Hepatocyte (in vitro differentiated cells): ENCODE measurements around the gene SORCS2. TPM values are rescaled to one million over a fixed set of nuclear protein-coding genes. Genes with fewer than 3 reads are reported as not detected.

ENCODE experiments used
- DNase-seq: peaks from one replicate; pipeline ENCODE4 v3.0.0-alpha.2; 2016; ENCODE audit warnings: low spot score
- H2AFZ ChIP-seq: fragments of 200-600 bp; sonication (generic); 2 replicates; pipeline ENCODE4 v1.6.0; 2016; ENCODE audit warnings: antibody characterized with exemption, mild to moderate bottlenecking
- H3K27ac ChIP-seq: fragments of 200-600 bp; sonication (generic); 2 replicates; pipeline ENCODE4 v1.5.1; 2016; ENCODE audit warnings: mild to moderate bottlenecking
- H3K27me3 ChIP-seq: fragments of 200-600 bp; sonication (generic); 2 replicates; pipeline ENCODE4 v1.6.1; 2016
- H3K36me3 ChIP-seq: fragments of 200-600 bp; sonication (generic); replicated peaks from 2 replicates; pipeline ENCODE4 v1.5.1; 2016; ENCODE audit warnings: low read depth; ENCODE audit not compliant: insufficient read depth
- H3K4me1 ChIP-seq: fragments of 200-600 bp; sonication (generic); 2 replicates; pipeline ENCODE4 v1.5.1; 2016; ENCODE audit warnings: mild to moderate bottlenecking, moderate library complexity; ENCODE audit not compliant: insufficient read depth
- H3K4me2 ChIP-seq: fragments of 200-600 bp; sonication (generic); 2 replicates; pipeline ENCODE4 v1.6.0; 2016
- H3K4me3 ChIP-seq: fragments of 200-600 bp; sonication (generic); 2 replicates; pipeline ENCODE4 v1.5.1; 2016; ENCODE audit warnings: mild to moderate bottlenecking
- H3K79me2 ChIP-seq: fragments of 200-600 bp; sonication (generic); 2 replicates; pipeline ENCODE4 v1.6.0; 2017; ENCODE audit warnings: mild to moderate bottlenecking
- H3K9me2 ChIP-seq: fragments of 200-600 bp; sonication (generic); replicated peaks from 2 replicates; pipeline ENCODE4 v1.6.0; 2017; ENCODE audit warnings: mild to moderate bottlenecking; ENCODE audit not compliant: insufficient read depth
- H3K9me3 ChIP-seq: fragments of 200-600 bp; sonication (generic); 2 replicates; pipeline ENCODE4 v1.5.1; 2016; ENCODE audit warnings: low read depth, mild to moderate bottlenecking
- H4K20me1 ChIP-seq: fragments of 200-600 bp; sonication (generic); 2 replicates; pipeline ENCODE4 v1.6.0; 2016; ENCODE audit warnings: mild to moderate bottlenecking; ENCODE audit not compliant: insufficient read depth, poor library complexity, severe bottlenecking
- CTCF ChIP-seq: fragments of 200-600 bp; sonication (generic); IDR thresholded peaks from 2 replicates; pipeline ENCODE4 v1.5.1; 2016; ENCODE audit warnings: antibody characterized with exemption, mild to moderate bottlenecking; ENCODE audit not compliant: poor library complexity
- EZH2 ChIP-seq: fragments of 200-600 bp; sonication (generic); IDR thresholded peaks from 2 replicates; pipeline ENCODE4 v1.6.1; 2016; ENCODE audit warnings: antibody characterized with exemption, mild to moderate bottlenecking, borderline replicate concordance
- EZH2phosphoT487 ChIP-seq: fragments of 200-600 bp; sonication (generic); IDR thresholded peaks from one replicate; pipeline ENCODE4 v1.6.1; 2018; ENCODE audit warnings: antibody characterized with exemption, mild to moderate bottlenecking, low read depth, moderate library complexity; ENCODE audit not compliant: unreplicated experiment, severe bottlenecking
- WGBS: methylation state at CpG from one replicate; pipeline ENCODE4 v1.1.6; 2016; ENCODE audit warnings: low lambda C conversion rate; ENCODE audit errors: missing lambda C conversion rate; 5-methylcytosine and 5-hydroxymethylcytosine counted together
- polyA plus RNA-seq: library from polyadenylated mRNA; unstranded; fragments of >200 nt; fragmentation: Nextera tagmentation; extraction: Ambion mirVana; gene quantifications from 2 replicates; pipeline ENCODE4 v1.2.1, GENCODE V29; 2016
- total RNA-seq: library from RNA; depleted of rRNA; stranded (reverse); fragments of >200 nt; gene quantifications from 2 replicates; pipeline ENCODE4 v1.2.3, GENCODE V29; 2014

The SORCS2 gene
- total and polyA plus RNA-seq, 2 experiments from 2014 or later, result 1.6 to 4.8 TPM

GRCh38 chr4:7511525-7511924, 319.2 kb downstream of the SORCS2 start:
- H3K4me3 ChIP-seq, result no peak overlapping the region
- no peaks in the 10 kb centered on the region for H3K27me3 ChIP-seq
- no peaks in the 10 kb centered on the region for H4K20me1 ChIP-seq
- no peak overlapping the region for H3K4me2 ChIP-seq
- H3K9me2 ChIP-seq, result no peaks in the 10 kb centered on the region
- no peaks in the 10 kb centered on the region for H3K36me3 ChIP-seq
- no peak overlapping the region for H3K27ac ChIP-seq
- DNase-seq, result no peak
- H3K79me2 ChIP-seq, result no peaks in the 10 kb centered on the region
- no peak overlapping the region for H2AFZ ChIP-seq
- TF ChIP-seq EZH2phosphoT487, result no peak
- TF ChIP-seq EZH2, result no peak
- TF ChIP-seq CTCF, result no peak
- H3K4me1 ChIP-seq, result peaks cover 8% of the 10 kb centered on the region
- no peaks in the 10 kb centered on the region for H3K9me3 ChIP-seq
- WGBS, result 52% methylated on average over 7 of the region's 7 CpGs

- Histone ChIP-seq H2AFZ (no peak overlapping the region), H3K4me2 (no peak overlapping the region), H3K79me2 (no peaks in the 10 kb centered on the region), H4K20me1 (no peaks in the 10 kb centered on the region), H3K27ac (no peak overlapping the region), H3K9me2 (no peaks in the 10 kb centered on the region), H3K4me1 (peaks cover 8% of the 10 kb centered on the region), H3K4me3 (no peak overlapping the region), H3K27me3 (no peaks in the 10 kb centered on the region), H3K9me3 (no peaks in the 10 kb centered on the region), H3K36me3 (no peaks in the 10 kb centered on the region)
- TF ChIP-seq CTCF, result no peak
- TF ChIP-seq EZH2, result no peak
- TF ChIP-seq EZH2phosphoT487, result no peak
- no peak for DNase-seq
- 79% methylated on average over 2 of the region's 5 CpGs for WGBS
Observed at GRCh38 chr4:7512428-7512827, 320.1 kb downstream of the SORCS2 start.

GRCh38 chr4:7512946-7513345, 320.6 kb downstream of the SORCS2 start:
- no peak for DNase-seq
- no peak for TF ChIP-seq EZH2
- TF ChIP-seq EZH2phosphoT487, result no peak
- H3K9me3 ChIP-seq, result no peaks in the 10 kb centered on the region
- 92% methylated on average over 10 of the region's 10 CpGs for WGBS
- peaks cover 8% of the 10 kb centered on the region for H3K4me1 ChIP-seq
- H3K9me2 ChIP-seq, result no peaks in the 10 kb centered on the region
- H3K4me2 ChIP-seq, result no peak overlapping the region
- no peak overlapping the region for H3K27ac ChIP-seq
- H3K79me2 ChIP-seq, result no peaks in the 10 kb centered on the region
- no peak overlapping the region for H2AFZ ChIP-seq
- no peaks in the 10 kb centered on the region for H3K27me3 ChIP-seq
- H3K4me3 ChIP-seq, result no peak overlapping the region
- no peaks in the 10 kb centered on the region for H3K36me3 ChIP-seq
- no peaks in the 10 kb centered on the region for H4K20me1 ChIP-seq

GRCh38 chr4:7513671-7514070, 321.3 kb downstream of the SORCS2 start:
- peaks cover 8% of the 10 kb centered on the region for H3K4me1 ChIP-seq
- H3K4me2 ChIP-seq, result no peak overlapping the region

More at GRCh38 chr4:7513671-7514070, 321.3 kb downstream of the SORCS2 start:
- Histone ChIP-seq H3K9me2 (no peaks in the 10 kb centered on the region), H3K79me2 (no peaks in the 10 kb centered on the region), H4K20me1 (no peaks in the 10 kb centered on the region), H3K36me3 (no peaks in the 10 kb centered on the region), H3K9me3 (no peaks in the 10 kb centered on the region), H3K4me3 (no peak overlapping the region), H3K27me3 (no peaks in the 10 kb centered on the region), H3K27ac (no peak overlapping the region), H2AFZ (no peak overlapping the region)
- TF ChIP-seq CTCF (no peak), EZH2 (no peak), EZH2phosphoT487 (no peak)
- WGBS, result 52% methylated on average over 12 of the region's 12 CpGs
- peak; percentile 56 for DNase-seq
